Keratinocyte (primary cell): Measurements from ENCODE around the gene KIF14. TPM values are rescaled to one million over a fixed set of nuclear protein-coding genes. Genes with fewer than 3 reads are reported as not detected.

Source experiments
- DNase-seq: peaks from one replicate; pipeline ENCODE4 v3.0.0-alpha.2; 2011; ENCODE audit warnings: low read depth, missing footprints, low spot score
- FAIRE-seq: peaks from 2 replicates; lab custom pipeline; 2011; peaks lifted over from hg19 to GRCh38; lab: Jason Lieb, UNC
- H2AFZ ChIP-seq: 2 replicates; pipeline ENCODE4 v1.6.0; 2012; ENCODE audit warnings: low read length, control low read depth, inconsistent platforms; ENCODE audit not compliant: control insufficient read depth
- H3K27ac ChIP-seq: 2 replicates; pipeline ENCODE4 v1.5.1; 2011; ENCODE audit warnings: low read length; ENCODE audit not compliant: control insufficient read depth, insufficient read depth
- H3K27me3 ChIP-seq: 3 replicates; pipeline ENCODE4 v1.6.0; 2011; ENCODE audit warnings: low read length; ENCODE audit not compliant: control insufficient read depth, insufficient read depth; ENCODE audit errors: extremely low read depth
- H3K36me3 ChIP-seq, 2 experiments: 2 replicates in 1 of 2; 3 replicates in 1 of 2; pipeline ENCODE4 v1.5.1; 2011; ENCODE audit warnings: low read length in 2 of 2, mild to moderate bottlenecking in 1 of 2; ENCODE audit not compliant: control insufficient read depth in 2 of 2, insufficient read depth in 2 of 2; ENCODE audit errors: extremely low read depth in 1 of 2
- H3K4me1 ChIP-seq: 3 replicates; pipeline ENCODE4 v1.5.1; 2011; ENCODE audit warnings: low read length; ENCODE audit not compliant: control insufficient read depth, insufficient read depth; ENCODE audit errors: extremely low read depth
- H3K4me2 ChIP-seq: 3 replicates; pipeline ENCODE4 v1.6.0; 2011; ENCODE audit warnings: low read depth, low read length; ENCODE audit not compliant: control insufficient read depth, insufficient read depth; ENCODE audit errors: extremely low read depth
- H3K4me3 ChIP-seq, 3 experiments: fragments of 200-600 bp in 1 of 3; sonication (generic) in 1 of 3; 2 replicates in 2 of 3; 3 replicates in 1 of 3; pipeline ENCODE4 v1.5.1; 2011 to 2016; ENCODE audit warnings: low read length in 3 of 3, mild to moderate bottlenecking in 3 of 3, control low read depth in 2 of 3, inconsistent platforms in 1 of 3, low read depth in 1 of 3, mixed read lengths in 1 of 3, mixed run types in 1 of 3, moderate library complexity in 1 of 3; ENCODE audit not compliant: control insufficient read depth in 2 of 3, insufficient read depth in 2 of 3; ENCODE audit errors: extremely low read depth in 1 of 3
- H3K79me2 ChIP-seq: 2 replicates; pipeline ENCODE4 v1.6.0; 2012; ENCODE audit warnings: low read length; ENCODE audit not compliant: control insufficient read depth, insufficient read depth
- H3K9ac ChIP-seq: 3 replicates; pipeline ENCODE4 v1.6.0; 2011; ENCODE audit warnings: low read length; ENCODE audit not compliant: control insufficient read depth, insufficient read depth; ENCODE audit errors: extremely low read depth
- H3K9me1 ChIP-seq: 3 replicates; pipeline ENCODE4 v1.6.0; 2011; ENCODE audit warnings: low read length; ENCODE audit not compliant: control insufficient read depth, insufficient read depth; ENCODE audit errors: extremely low read depth
- H3K9me3 ChIP-seq: 2 replicates; pipeline ENCODE4 v1.5.1; 2012; ENCODE audit warnings: low read depth, low read length; ENCODE audit not compliant: control insufficient read depth
- H4K20me1 ChIP-seq: 3 replicates; pipeline ENCODE4 v1.6.0; 2011; ENCODE audit warnings: low read length; ENCODE audit not compliant: control insufficient read depth, insufficient read depth; ENCODE audit errors: extremely low read depth
- EZH2 ChIP-seq: IDR thresholded peaks from one replicate; pipeline ENCODE4 v1.6.1; 2012; ENCODE audit warnings: inconsistent platforms, mild to moderate bottlenecking, low read length, moderate library complexity
- dilution Hi-C: fragments of 300-500 bp; cut with MboI; formaldehyde crosslinking; loops from one replicate; pipeline ENCODE4 v1.7.0; 2020; ENCODE audit warnings: low sequenced_read_pairs; ENCODE audit not compliant: extremely low pct_ligation_motif_present
- polyA plus RNA-seq, 5 experiments: library from polyadenylated mRNA; depleted of rRNA in 3 of 5; stranded (reverse) in 3 of 5; stranded (forward) in 1 of 5; unstranded in 1 of 5; fragments of >200 nt; gene quantifications; 1 replicate in 1 of 5; 2 replicates in 3 of 5; 3 replicates in 1 of 5; pipeline versions ENCODE4 v1.2.1 to v1.2.3, GENCODE V29; 2011 to 2012; ENCODE audit warnings: missing spikeins in 2 of 5, low read depth in 1 of 5, low replicate concordance in 1 of 5
- TF ChIP-seq, protein P1 (sequence below), 3 experiments: IDR thresholded peaks in 1 of 3; conservative IDR thresholded peaks in 1 of 3; optimal IDR thresholded peaks in 1 of 3; 2 replicates in 2 of 3; 3 replicates in 1 of 3; pipeline versions ENCODE3 to v1.5.1; 2011; ENCODE audit warnings: low read length in 3 of 3, mild to moderate bottlenecking in 3 of 3, moderate library complexity in 2 of 3, control low read depth in 1 of 3, inconsistent platforms in 1 of 3; ENCODE audit not compliant: insufficient read depth in 2 of 3; ENCODE audit errors: extremely low read depth in 1 of 3

KIF14 gene
- polyA plus RNA-seq, 1 donor (not counting 4 experiments of a cell fraction or from before 2014, with no cell fraction given) = 6.2 TPM

DNA sequence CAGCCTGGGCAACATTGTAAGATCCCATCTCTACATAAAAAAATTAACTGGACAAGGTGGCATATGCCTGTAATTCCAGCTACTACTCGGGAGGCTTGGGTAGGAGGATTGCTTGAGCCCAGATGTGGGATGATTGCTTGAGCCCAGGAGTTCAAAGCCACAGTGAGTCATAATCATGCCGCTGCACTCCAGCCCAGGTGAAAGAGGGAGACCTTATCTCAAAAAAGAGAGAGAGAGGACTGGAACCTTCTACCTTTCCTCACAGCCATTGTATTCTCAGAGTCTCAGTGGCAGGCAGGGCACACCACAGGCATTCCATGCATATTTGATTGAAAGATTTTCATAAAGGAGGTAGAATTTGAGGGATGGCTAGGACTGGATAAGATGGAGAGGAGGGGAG lies 78.4 kb downstream of the KIF14 start:
- dilution Hi-C loops = no loop called here
- Histone ChIP-seq H4K20me1 (no peaks in the 10 kb centered on the region), H3K4me3 (no peak overlapping the region), H3K9me3 (no peaks in the 10 kb centered on the region), H3K27ac (no peak overlapping the region), H3K27me3 (no peaks in the 10 kb centered on the region), H2AFZ (no peak overlapping the region), H3K36me3 (no peaks in the 10 kb centered on the region), H3K4me2 (no peak overlapping the region), H3K9ac (no peak overlapping the region), H3K4me1 (no peaks in the 10 kb centered on the region), H3K9me1 (no peaks in the 10 kb centered on the region), H3K79me2 (no peaks in the 10 kb centered on the region)
- no peak for FAIRE-seq
- TF ChIP-seq EZH2 = no peak
- TF ChIP-seq, protein P1, sequence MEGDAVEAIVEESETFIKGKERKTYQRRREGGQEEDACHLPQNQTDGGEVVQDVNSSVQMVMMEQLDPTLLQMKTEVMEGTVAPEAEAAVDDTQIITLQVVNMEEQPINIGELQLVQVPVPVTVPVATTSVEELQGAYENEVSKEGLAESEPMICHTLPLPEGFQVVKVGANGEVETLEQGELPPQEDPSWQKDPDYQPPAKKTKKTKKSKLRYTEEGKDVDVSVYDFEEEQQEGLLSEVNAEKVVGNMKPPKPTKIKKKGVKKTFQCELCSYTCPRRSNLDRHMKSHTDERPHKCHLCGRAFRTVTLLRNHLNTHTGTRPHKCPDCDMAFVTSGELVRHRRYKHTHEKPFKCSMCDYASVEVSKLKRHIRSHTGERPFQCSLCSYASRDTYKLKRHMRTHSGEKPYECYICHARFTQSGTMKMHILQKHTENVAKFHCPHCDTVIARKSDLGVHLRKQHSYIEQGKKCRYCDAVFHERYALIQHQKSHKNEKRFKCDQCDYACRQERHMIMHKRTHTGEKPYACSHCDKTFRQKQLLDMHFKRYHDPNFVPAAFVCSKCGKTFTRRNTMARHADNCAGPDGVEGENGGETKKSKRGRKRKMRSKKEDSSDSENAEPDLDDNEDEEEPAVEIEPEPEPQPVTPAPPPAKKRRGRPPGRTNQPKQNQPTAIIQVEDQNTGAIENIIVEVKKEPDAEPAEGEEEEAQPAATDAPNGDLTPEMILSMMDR (optimal IDR thresholded peaks at IDR 0.05 in 1 of 3, IDR thresholded peaks at IDR 0.05 in 1 of 3, conservative IDR thresholded peaks at IDR 0.05 in 1 of 3; ENCODE audit: extremely low read depth in 1 of 3, insufficient read depth in 2 of 3, low read length in 3 of 3) = no peak
- no peak for DNase-seq

DNA sequence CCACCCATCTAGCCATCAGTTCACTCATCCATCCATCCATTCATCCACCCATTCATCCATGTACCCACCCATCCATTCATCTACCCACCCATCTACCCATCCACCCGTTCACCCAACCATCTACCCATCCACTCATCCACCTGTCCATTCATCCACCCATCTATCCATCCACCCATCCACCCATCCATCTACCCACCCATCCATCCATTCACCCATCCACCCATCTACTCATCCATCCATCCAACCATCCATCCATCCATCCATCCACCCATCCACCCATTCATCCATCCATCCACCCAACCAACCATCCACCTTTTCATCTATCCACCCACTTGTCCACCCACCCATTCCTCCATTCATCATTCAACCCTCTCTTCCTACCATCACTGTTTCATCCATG lies 80.3 kb downstream of the KIF14 start:
- Histone ChIP-seq H3K79me2 (no peaks in the 10 kb centered on the region), H3K4me1 (no peaks in the 10 kb centered on the region), H2AFZ (no peak overlapping the region), H4K20me1 (no peaks in the 10 kb centered on the region), H3K9me1 (no peaks in the 10 kb centered on the region), H3K4me2 (no peak overlapping the region), H3K9me3 (no peaks in the 10 kb centered on the region), H3K4me3 (no peak overlapping the region), H3K27ac (no peak overlapping the region), H3K9ac (no peak overlapping the region), H3K36me3 (no peaks in the 10 kb centered on the region), H3K27me3 (no peaks in the 10 kb centered on the region)
- no peak for TF ChIP-seq EZH2
- TF ChIP-seq, protein P1 (optimal IDR thresholded peaks at IDR 0.05 in 1 of 3, IDR thresholded peaks at IDR 0.05 in 1 of 3, conservative IDR thresholded peaks at IDR 0.05 in 1 of 3; ENCODE audit: extremely low read depth in 1 of 3, insufficient read depth in 2 of 3, low read length in 3 of 3) = no peak
- DNase-seq (no peak), FAIRE-seq (no peak)
- dilution Hi-C loops = no loop called here
